ENCODE results near the gene PCYOX1L.

- TF ChIP-seq, protein P1, sequence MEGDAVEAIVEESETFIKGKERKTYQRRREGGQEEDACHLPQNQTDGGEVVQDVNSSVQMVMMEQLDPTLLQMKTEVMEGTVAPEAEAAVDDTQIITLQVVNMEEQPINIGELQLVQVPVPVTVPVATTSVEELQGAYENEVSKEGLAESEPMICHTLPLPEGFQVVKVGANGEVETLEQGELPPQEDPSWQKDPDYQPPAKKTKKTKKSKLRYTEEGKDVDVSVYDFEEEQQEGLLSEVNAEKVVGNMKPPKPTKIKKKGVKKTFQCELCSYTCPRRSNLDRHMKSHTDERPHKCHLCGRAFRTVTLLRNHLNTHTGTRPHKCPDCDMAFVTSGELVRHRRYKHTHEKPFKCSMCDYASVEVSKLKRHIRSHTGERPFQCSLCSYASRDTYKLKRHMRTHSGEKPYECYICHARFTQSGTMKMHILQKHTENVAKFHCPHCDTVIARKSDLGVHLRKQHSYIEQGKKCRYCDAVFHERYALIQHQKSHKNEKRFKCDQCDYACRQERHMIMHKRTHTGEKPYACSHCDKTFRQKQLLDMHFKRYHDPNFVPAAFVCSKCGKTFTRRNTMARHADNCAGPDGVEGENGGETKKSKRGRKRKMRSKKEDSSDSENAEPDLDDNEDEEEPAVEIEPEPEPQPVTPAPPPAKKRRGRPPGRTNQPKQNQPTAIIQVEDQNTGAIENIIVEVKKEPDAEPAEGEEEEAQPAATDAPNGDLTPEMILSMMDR (IDR thresholded peaks at IDR 0.05 in 2 of 3, conservative IDR thresholded peaks at IDR 0.05 in 1 of 3; ENCODE audit: borderline replicate concordance in 1 of 3, insufficient read depth in 1 of 3, low read depth in 2 of 3, low read length in 2 of 3) = no peak
- TF ChIP-seq CBX3 (IDR thresholded peaks at IDR 0.05; ENCODE audit: low read depth) = no peak
- TF ChIP-seq POLR2AphosphoS5 (IDR thresholded peaks at IDR 0.05; ENCODE audit: low read depth, low read length) = no peak
- TF ChIP-seq EGR1 (IDR thresholded peaks at IDR 0.05; ENCODE audit: low read depth) = no peak
- no peak for TF ChIP-seq MAX (IDR thresholded peaks at IDR 0.05)
- no peak for TF ChIP-seq POLR2A (IDR thresholded peaks at IDR 0.05; ENCODE audit: borderline replicate concordance, extremely low read depth, insufficient read depth, insufficient read length)
- TF ChIP-seq EZH2 (IDR thresholded peaks at IDR 0.05) = no peak
- TF ChIP-seq ZNF274 (IDR thresholded peaks at IDR 0.05; ENCODE audit: low read depth, low read length) = no peak
- no peak for TF ChIP-seq FOSL1 (IDR thresholded peaks at IDR 0.05; ENCODE audit: low read depth)
- TF ChIP-seq, protein P2, sequence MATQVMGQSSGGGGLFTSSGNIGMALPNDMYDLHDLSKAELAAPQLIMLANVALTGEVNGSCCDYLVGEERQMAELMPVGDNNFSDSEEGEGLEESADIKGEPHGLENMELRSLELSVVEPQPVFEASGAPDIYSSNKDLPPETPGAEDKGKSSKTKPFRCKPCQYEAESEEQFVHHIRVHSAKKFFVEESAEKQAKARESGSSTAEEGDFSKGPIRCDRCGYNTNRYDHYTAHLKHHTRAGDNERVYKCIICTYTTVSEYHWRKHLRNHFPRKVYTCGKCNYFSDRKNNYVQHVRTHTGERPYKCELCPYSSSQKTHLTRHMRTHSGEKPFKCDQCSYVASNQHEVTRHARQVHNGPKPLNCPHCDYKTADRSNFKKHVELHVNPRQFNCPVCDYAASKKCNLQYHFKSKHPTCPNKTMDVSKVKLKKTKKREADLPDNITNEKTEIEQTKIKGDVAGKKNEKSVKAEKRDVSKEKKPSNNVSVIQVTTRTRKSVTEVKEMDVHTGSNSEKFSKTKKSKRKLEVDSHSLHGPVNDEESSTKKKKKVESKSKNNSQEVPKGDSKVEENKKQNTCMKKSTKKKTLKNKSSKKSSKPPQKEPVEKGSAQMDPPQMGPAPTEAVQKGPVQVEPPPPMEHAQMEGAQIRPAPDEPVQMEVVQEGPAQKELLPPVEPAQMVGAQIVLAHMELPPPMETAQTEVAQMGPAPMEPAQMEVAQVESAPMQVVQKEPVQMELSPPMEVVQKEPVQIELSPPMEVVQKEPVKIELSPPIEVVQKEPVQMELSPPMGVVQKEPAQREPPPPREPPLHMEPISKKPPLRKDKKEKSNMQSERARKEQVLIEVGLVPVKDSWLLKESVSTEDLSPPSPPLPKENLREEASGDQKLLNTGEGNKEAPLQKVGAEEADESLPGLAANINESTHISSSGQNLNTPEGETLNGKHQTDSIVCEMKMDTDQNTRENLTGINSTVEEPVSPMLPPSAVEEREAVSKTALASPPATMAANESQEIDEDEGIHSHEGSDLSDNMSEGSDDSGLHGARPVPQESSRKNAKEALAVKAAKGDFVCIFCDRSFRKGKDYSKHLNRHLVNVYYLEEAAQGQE (IDR thresholded peaks at IDR 0.05; ENCODE audit: low read depth) = no peak
- TF ChIP-seq SRF (IDR thresholded peaks at IDR 0.05; ENCODE audit: low read depth) = no peak
- no peak for TF ChIP-seq SP1 (IDR thresholded peaks at IDR 0.05; ENCODE audit: low read depth)
- no peak for TF ChIP-seq JUND (IDR thresholded peaks at IDR 0.05)
- no peak for TF ChIP-seq TCF7L2 (IDR thresholded peaks at IDR 0.05; ENCODE audit: borderline replicate concordance, extremely low read depth, insufficient read depth, insufficient read length)
Observed at GRCh38 chr5:149325894-149326293, 32.0 kb upstream of the PCYOX1L start.
